AG09319 (cell line): ENCODE data around the gene ZNF892.

Source experiments
- DNase-seq: peaks from one replicate; pipeline ENCODE4 v3.0.0-alpha.2; 2010; ENCODE audit warnings: low read depth; ENCODE audit errors: extremely low read depth
- TF ChIP-seq, protein P1 (sequence below): IDR thresholded peaks from 2 replicates; pipeline ENCODE4 v1.5.1; 2011; ENCODE audit warnings: low read depth, mild to moderate bottlenecking, inconsistent platforms, low read length, moderate library complexity

The ZNF892 gene

GRCh38 chr2:95166065-95166763 lies 41.1 kb upstream of the ZNF892 start:
- no peak for DNase-seq
- TF ChIP-seq, protein P1, sequence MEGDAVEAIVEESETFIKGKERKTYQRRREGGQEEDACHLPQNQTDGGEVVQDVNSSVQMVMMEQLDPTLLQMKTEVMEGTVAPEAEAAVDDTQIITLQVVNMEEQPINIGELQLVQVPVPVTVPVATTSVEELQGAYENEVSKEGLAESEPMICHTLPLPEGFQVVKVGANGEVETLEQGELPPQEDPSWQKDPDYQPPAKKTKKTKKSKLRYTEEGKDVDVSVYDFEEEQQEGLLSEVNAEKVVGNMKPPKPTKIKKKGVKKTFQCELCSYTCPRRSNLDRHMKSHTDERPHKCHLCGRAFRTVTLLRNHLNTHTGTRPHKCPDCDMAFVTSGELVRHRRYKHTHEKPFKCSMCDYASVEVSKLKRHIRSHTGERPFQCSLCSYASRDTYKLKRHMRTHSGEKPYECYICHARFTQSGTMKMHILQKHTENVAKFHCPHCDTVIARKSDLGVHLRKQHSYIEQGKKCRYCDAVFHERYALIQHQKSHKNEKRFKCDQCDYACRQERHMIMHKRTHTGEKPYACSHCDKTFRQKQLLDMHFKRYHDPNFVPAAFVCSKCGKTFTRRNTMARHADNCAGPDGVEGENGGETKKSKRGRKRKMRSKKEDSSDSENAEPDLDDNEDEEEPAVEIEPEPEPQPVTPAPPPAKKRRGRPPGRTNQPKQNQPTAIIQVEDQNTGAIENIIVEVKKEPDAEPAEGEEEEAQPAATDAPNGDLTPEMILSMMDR: no peak

- TF ChIP-seq, protein P1: no peak
- DNase-seq: no peak
Measured at GRCh38 chr2:95171902-95172301, 35.4 kb upstream of the ZNF892 start.

DNA sequence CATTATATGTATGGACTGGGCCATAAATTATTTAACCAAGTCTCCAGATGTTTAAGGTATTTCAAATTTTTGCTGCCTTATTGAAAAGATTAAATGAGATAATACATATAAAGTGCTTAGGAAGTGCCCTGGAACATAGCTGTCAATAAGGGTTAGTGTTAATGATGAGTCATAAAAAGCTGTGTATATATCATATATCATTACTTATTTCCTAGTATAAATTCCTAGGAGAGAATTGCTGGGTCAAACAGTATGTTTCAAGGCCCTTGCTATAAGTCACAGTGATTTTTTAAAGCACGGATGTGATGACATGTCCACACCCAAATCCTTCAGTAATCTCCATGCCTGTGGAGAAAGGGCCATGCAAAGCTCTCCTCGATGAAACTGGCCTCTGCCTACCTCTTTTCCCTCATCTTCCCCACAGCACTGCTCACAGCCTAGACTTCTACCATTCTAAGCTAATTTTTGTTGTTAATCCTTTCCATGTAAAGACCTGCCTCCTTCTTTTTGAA lies 33.2 kb upstream of the ZNF892 start:
- TF ChIP-seq, protein P1: no peak
- no peak for DNase-seq

- TF ChIP-seq, protein P1: no peak
- no peak for DNase-seq
Measured at GRCh38 chr2:95179451-95179850, 27.9 kb upstream of the ZNF892 start.

GRCh38 chr2:95181774-95182173 lies 25.5 kb upstream of the ZNF892 start:
- DNase-seq: no peak
- TF ChIP-seq, protein P1: no peak

GRCh38 chr2:95185197-95185596 lies 22.1 kb upstream of the ZNF892 start:
- TF ChIP-seq, protein P1: no peak
- no peak for DNase-seq

- no peak for DNase-seq
- TF ChIP-seq, protein P1: no peak
Measured at GRCh38 chr2:95185973-95186372, 21.3 kb upstream of the ZNF892 start.
